Brain pericyte (primary cell): Measurements from ENCODE around the gene PTPRJ.

Source experiments
- DNase-seq: peaks from one replicate; pipeline ENCODE4 v3.0.0-alpha.2; 2012; ENCODE audit warnings: low read depth, low spot score

Gene PTPRJ

GRCh38 chr11:48063424-48063978, 83.1 kb downstream of the PTPRJ start:
- DNase-seq, result peak; percentile 83

GRCh38 chr11:48064306-48064705, 83.9 kb downstream of the PTPRJ start:
- peak; percentile 34 for DNase-seq

GRCh38 chr11:48066881-48067800, 86.8 kb downstream of the PTPRJ start:
- no peak for DNase-seq

- no peak for DNase-seq
These were observed 92.9 kb downstream of the PTPRJ start for GRCh38 chr11:48073031-48073861.

- no peak for DNase-seq
These were observed 94.2 kb downstream of the PTPRJ start for GRCh38 chr11:48074425-48075181.

GRCh38 chr11:48075637-48076036, 95.3 kb downstream of the PTPRJ start:
- no peak for DNase-seq

GRCh38 chr11:48077251-48077650, 96.9 kb downstream of the PTPRJ start:
- DNase-seq, result no peak

- no peak for DNase-seq
These were observed 98.3 kb downstream of the PTPRJ start for GRCh38 chr11:48078689-48079088.

- no peak for DNase-seq
These were observed 99.2 kb downstream of the PTPRJ start for GRCh38 chr11:48079596-48079995.

- no peak for DNase-seq
These were observed 100.0 kb downstream of the PTPRJ start for GRCh38 chr11:48080301-48080861.

- DNase-seq, result no peak
These were observed 101.0 kb downstream of the PTPRJ start for GRCh38 chr11:48081151-48082010.

GRCh38 chr11:48082771-48083170, 102.4 kb downstream of the PTPRJ start:
- no peak for DNase-seq

GRCh38 chr11:48083421-48083820, 103.1 kb downstream of the PTPRJ start:
- DNase-seq, result no peak

- no peak for DNase-seq
These were observed 105.3 kb downstream of the PTPRJ start for GRCh38 chr11:48085688-48086087.

GRCh38 chr11:48087422-48087821, 107.1 kb downstream of the PTPRJ start:
- no peak for DNase-seq

GRCh38 chr11:48087974-48088681, 107.8 kb downstream of the PTPRJ start:
- no peak for DNase-seq

GRCh38 chr11:48088682-48089050, 108.3 kb downstream of the PTPRJ start:
- peak; percentile 74 for DNase-seq

- DNase-seq, result no peak
These were observed 109.8 kb downstream of the PTPRJ start for GRCh38 chr11:48090174-48090573.

- DNase-seq, result no peak
These were observed 111.2 kb downstream of the PTPRJ start for GRCh38 chr11:48091426-48092102.
